Measurements from ENCODE around the gene MPDU1.

- TF ChIP-seq CTCF (conservative IDR thresholded peaks at IDR 0.05; ENCODE audit: low read length) (no peak), EZH2phosphoT487 (IDR thresholded peaks at IDR 0.05; ENCODE audit: borderline replicate concordance, low read depth, low read length) (no peak)
Observed at GRCh38 chr17:7611635-7612293, 28.1 kb downstream of the MPDU1 start.
